Measurements from ENCODE around the gene RGP1. TPM values are rescaled to one million over a fixed set of nuclear protein-coding genes. Genes with fewer than 3 reads are reported as not detected.
A peak's percentile ranks its signal among the peaks of the same experiment; 100 is the strongest.

The RGP1 gene
- total and polyA plus RNA-seq, 7 experiments from 2014 or later: 8.8 to 28.8 (median 22.4) TPM

GRCh38 chr9:35797311-35798109 is 48.4 kb downstream of the RGP1 start:
- peaks cover 0 to 38% (median 0%) of the 10 kb centered on the region in 3 experiments for H3K36me3 ChIP-seq (ENCODE audit: control insufficient read depth in 2 of 3, insufficient read depth in 3 of 3, low read length in 3 of 3)
- no peaks in the 10 kb centered on the region for H3K4me1 ChIP-seq (ENCODE audit: control insufficient read depth in 2 of 2, insufficient read depth in 2 of 2, low read length in 2 of 2)
- CTCF ChIA-PET: interaction anchor here (0.7 to 1.3 kb wide), 3 partner anchors 28 to 691 kb away, joined by 3 to 5 read pairs (median 3); no protein-coding TSS in a partner anchor
- H3K4me1 Mint-ChIP-seq: peaks cover 4 to 21% (median 8%) of the 10 kb centered on the region in 7 donors
- intact Hi-C loops (cut with micrococcal nuclease): no loop called here
- ATAC-seq (no peak), DNase-seq (no peak)
- H3K4me3 Mint-ChIP-seq: no peak overlapping the region
- H3K27ac ChIP-seq (ENCODE audit: low read depth, low read length): no peak overlapping the region
- no peak overlapping the region for H3K4me3 ChIP-seq (ENCODE audit: low read length)
- POLR2A ChIA-PET: no interaction called here
- H3K9me3 Mint-ChIP-seq: no peaks in the 10 kb centered on the region
- H3K27ac Mint-ChIP-seq: peak overlapping the region in 3 of 9 donors; percentile 2 to 22 (median 21)
- no peaks in the 10 kb centered on the region for H3K9me3 ChIP-seq (ENCODE audit: control insufficient read depth in 2 of 3, low read length in 3 of 3)
- H3K27me3 ChIP-seq (ENCODE audit: control insufficient read depth in 2 of 2, insufficient read depth in 2 of 2, low read length in 2 of 2): no peaks in the 10 kb centered on the region
- no peaks in the 10 kb centered on the region for H3K27me3 Mint-ChIP-seq
- H3K36me3 Mint-ChIP-seq: peaks cover 6 to 34% (median 10%) of the 10 kb centered on the region in 5 donors

GRCh38 chr9:35798658-35799374 is 49.7 kb downstream of the RGP1 start:
- peak; percentile 22 for ATAC-seq
- Histone ChIP-seq H3K4me1 (ENCODE audit: control insufficient read depth in 2 of 2, insufficient read depth in 2 of 2, low read length in 2 of 2) (no peaks in the 10 kb centered on the region), H3K27me3 (ENCODE audit: control insufficient read depth in 2 of 2, insufficient read depth in 2 of 2, low read length in 2 of 2) (no peaks in the 10 kb centered on the region), H3K27ac (ENCODE audit: low read depth, low read length) (no peak overlapping the region), H3K4me3 (ENCODE audit: low read length) (no peak overlapping the region), H3K9me3 (ENCODE audit: control insufficient read depth in 2 of 3, low read length in 3 of 3) (no peaks in the 10 kb centered on the region), H3K36me3 (ENCODE audit: control insufficient read depth in 2 of 3, insufficient read depth in 3 of 3, low read length in 3 of 3) (peaks cover 0 to 39% (median 0%) of the 10 kb centered on the region in 3 experiments)
- intact Hi-C loops (cut with micrococcal nuclease): no loop called here
- Mint-ChIP-seq H3K27ac (peak overlapping the region in 2 of 9 donors; percentile 9 to 14), H3K36me3 (peaks cover 6 to 42% (median 14%) of the 10 kb centered on the region in 5 donors), H3K4me3 (no peak overlapping the region), H3K4me1 (peaks cover 4 to 21% (median 7%) of the 10 kb centered on the region in 7 donors), H3K27me3 (no peaks in the 10 kb centered on the region), H3K9me3 (no peaks in the 10 kb centered on the region)
- ChIA-PET CTCF (interaction anchor here (1.3 to 1.6 kb wide), 2 partner anchors 9 to 27 kb away, joined by 4 read pairs; no protein-coding TSS in a partner anchor), POLR2A (no interaction called here)
- DNase-seq: peak in 1 of 9 donors; percentile 33

- CTCF ChIA-PET: no interaction called here
- Mint-ChIP-seq H3K4me3 (no peak overlapping the region), H3K27ac (peak overlapping the region in 2 of 9 donors; percentile 25 to 74), H3K36me3 (peaks cover 6 to 45% (median 14%) of the 10 kb centered on the region in 5 donors), H3K4me1 (peaks cover 0 to 14% (median 0%) of the 10 kb centered on the region in 7 donors), H3K9me3 (no peaks in the 10 kb centered on the region), H3K27me3 (no peaks in the 10 kb centered on the region)
- Histone ChIP-seq H3K4me3 (ENCODE audit: low read length) (no peak overlapping the region), H3K27me3 (ENCODE audit: control insufficient read depth in 2 of 2, insufficient read depth in 2 of 2, low read length in 2 of 2) (no peaks in the 10 kb centered on the region), H3K9me3 (ENCODE audit: control insufficient read depth in 2 of 3, low read length in 3 of 3) (no peaks in the 10 kb centered on the region), H3K36me3 (ENCODE audit: control insufficient read depth in 2 of 3, insufficient read depth in 3 of 3, low read length in 3 of 3) (peaks cover 0 to 46% (median 2%) of the 10 kb centered on the region in 3 experiments), H3K27ac (ENCODE audit: low read depth, low read length) (no peak overlapping the region), H3K4me1 (ENCODE audit: control insufficient read depth in 2 of 2, insufficient read depth in 2 of 2, low read length in 2 of 2) (no peaks in the 10 kb centered on the region)
- intact Hi-C loops (cut with micrococcal nuclease): no loop called here
- POLR2A ChIA-PET: no interaction called here
- DNase-seq (no peak), ATAC-seq (no peak)
Measured at GRCh38 chr9:35800530-35800929, 51.4 kb downstream of the RGP1 start.

DNA sequence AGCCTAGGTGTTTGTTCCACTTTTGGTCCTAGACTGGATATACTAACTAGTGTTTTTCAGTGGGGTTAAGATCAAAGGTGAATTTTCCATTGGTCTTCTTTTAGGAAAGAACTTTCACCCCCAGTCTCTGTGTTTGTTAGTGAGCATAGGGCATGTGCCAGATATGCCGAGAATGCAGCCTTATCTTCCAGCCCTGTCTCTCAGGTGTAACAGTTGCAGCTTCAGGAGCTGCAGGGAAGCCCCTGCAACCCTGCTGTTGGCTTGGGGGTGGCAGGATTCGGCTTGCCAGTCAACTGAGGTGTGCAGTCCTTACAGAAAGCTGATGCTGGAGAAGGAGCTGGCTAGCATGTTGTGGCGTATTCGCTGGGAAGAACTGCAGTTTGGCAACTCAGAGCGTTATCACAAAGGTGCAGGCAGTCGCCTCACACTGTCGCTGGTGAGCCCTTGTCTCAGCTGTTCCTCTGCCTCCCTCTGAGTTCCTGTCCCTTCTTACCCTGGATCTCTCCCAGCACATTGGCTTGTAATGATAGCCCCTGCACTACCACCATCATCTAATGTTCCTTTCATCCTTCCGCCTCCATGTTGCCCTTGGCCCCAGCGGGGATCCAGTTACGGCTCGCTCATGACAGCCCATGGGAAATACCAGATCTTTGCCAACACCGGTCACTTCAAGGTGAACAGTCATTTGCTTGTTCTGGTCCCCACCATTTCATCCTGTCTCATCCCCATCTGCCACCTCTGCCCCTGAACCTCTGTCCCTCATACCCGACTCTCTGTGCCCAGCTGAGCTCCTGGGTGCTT is 52.4 kb downstream of the RGP1 start:
- no peaks in the 10 kb centered on the region for H3K9me3 ChIP-seq (ENCODE audit: control insufficient read depth in 2 of 3, low read length in 3 of 3)
- H3K27ac ChIP-seq (ENCODE audit: low read depth, low read length): no peak overlapping the region
- H3K4me3 Mint-ChIP-seq: no peak overlapping the region
- H3K36me3 ChIP-seq (ENCODE audit: control insufficient read depth in 2 of 3, insufficient read depth in 3 of 3, low read length in 3 of 3): peaks cover 0 to 56% (median 9%) of the 10 kb centered on the region in 3 experiments
- peaks cover 0 to 14% (median 0%) of the 10 kb centered on the region in 7 donors for H3K4me1 Mint-ChIP-seq
- intact Hi-C loops (cut with micrococcal nuclease): no loop called here
- peaks cover 6 to 51% (median 19%) of the 10 kb centered on the region in 5 donors for H3K36me3 Mint-ChIP-seq
- no peaks in the 10 kb centered on the region for H3K27me3 ChIP-seq (ENCODE audit: control insufficient read depth in 2 of 2, insufficient read depth in 2 of 2, low read length in 2 of 2)
- no peaks in the 10 kb centered on the region for H3K9me3 Mint-ChIP-seq
- DNase-seq (no peak), ATAC-seq (no peak)
- ChIA-PET POLR2A (interaction anchor here (1.1 kb wide), 1 partner anchor 11 kb away, joined by 4 read pairs; the partner anchor contains the start of gene SPAG8), CTCF (no interaction called here)
- H3K4me1 ChIP-seq (ENCODE audit: control insufficient read depth in 2 of 2, insufficient read depth in 2 of 2, low read length in 2 of 2): no peaks in the 10 kb centered on the region
- H3K27ac Mint-ChIP-seq: peak overlapping the region in 1 of 9 donors; percentile 7
- H3K27me3 Mint-ChIP-seq: no peaks in the 10 kb centered on the region
- H3K4me3 ChIP-seq (ENCODE audit: low read length): no peak overlapping the region

GRCh38 chr9:35806101-35806500 is 57.0 kb downstream of the RGP1 start:
- Mint-ChIP-seq H3K27me3 (no peaks in the 10 kb centered on the region), H3K4me3 (no peak overlapping the region), H3K27ac (no peak overlapping the region), H3K36me3 (peaks cover 5 to 39% (median 14%) of the 10 kb centered on the region in 5 donors), H3K4me1 (peaks cover 0 to 5% (median 0%) of the 10 kb centered on the region in 7 donors), H3K9me3 (no peaks in the 10 kb centered on the region)
- Histone ChIP-seq H3K27ac (ENCODE audit: low read depth, low read length) (no peak overlapping the region), H3K27me3 (ENCODE audit: control insufficient read depth in 2 of 2, insufficient read depth in 2 of 2, low read length in 2 of 2) (no peaks in the 10 kb centered on the region), H3K9me3 (ENCODE audit: control insufficient read depth in 2 of 3, low read length in 3 of 3) (no peaks in the 10 kb centered on the region), H3K4me1 (ENCODE audit: control insufficient read depth in 2 of 2, insufficient read depth in 2 of 2, low read length in 2 of 2) (peaks cover 0 to under 1% of the 10 kb centered on the region in 2 donors), H3K4me3 (ENCODE audit: low read length) (no peak overlapping the region), H3K36me3 (ENCODE audit: control insufficient read depth in 2 of 3, insufficient read depth in 3 of 3, low read length in 3 of 3) (peaks cover 0 to 56% (median 9%) of the 10 kb centered on the region in 3 experiments)
- ChIA-PET CTCF (interaction anchor here (1.7 to 2.4 kb wide), 3 partner anchors 16 to 68 kb away, joined by 3 to 8 read pairs (median 5); no protein-coding TSS in a partner anchor), POLR2A (interaction anchor here (0.6 kb wide), 1 partner anchor 325 kb away, joined by 3 read pairs; no protein-coding TSS in a partner anchor)
- intact Hi-C loops (cut with micrococcal nuclease): no loop called here
- no peak for ATAC-seq
- DNase-seq: no peak
